K562 (cell line): ENCODE data around the gene CLSTN2. TPM values are rescaled to one million over a fixed set of nuclear protein-coding genes. Genes with fewer than 3 reads are reported as not detected.

Experiments
- ATAC-seq: fragments of 200-7000 bp; cut with Tn5 transposase; 3 replicates; pipeline ENCODE4 v1.9.1; 2020; ENCODE audit warnings: moderate library complexity
- BruUV-seq: library from RNA; stranded (reverse); fragments of 400-500 nt; replicated peaks from 2 replicates; lab custom pipeline; 2021; lab: Mats Ljungman, UMichigan
- CTCF ChIA-PET: fragments of 300-600 bp; formaldehyde crosslinking; extraction: SDS; loops from one replicate; lab custom pipeline; 2021; ENCODE audit warnings: low intra/inter-chr PET ratio; lab: Yijun Ruan, JAX
- POLR2A ChIA-PET: fragments of 300-600, 350-650 bp; sonication (Branson Sonifier 250); formaldehyde crosslinking; extraction: SDS; loops from one replicate; lab custom pipeline; 2021; ENCODE audit warnings: antibody characterized with exemption, inconsistent platforms; lab: Yijun Ruan, JAX
- DNase-seq, 4 experiments: peaks; one replicate each; pipeline versions ENCODE4 v3.0.0 to v3.0.0-alpha.2; 2011 to 2018; ENCODE audit warnings: low spot score in 3 of 4, mixed read lengths in 3 of 4; ENCODE audit errors: extremely low read depth in 1 of 4
- FAIRE-seq: peaks from 2 replicates; lab custom pipeline; 2011; peaks lifted over from hg19 to GRCh38; lab: Jason Lieb, UNC
- H2AFZ ChIP-seq: 2 replicates; pipeline ENCODE4 v1.6.0; 2011; ENCODE audit warnings: low read depth, low read length, control low read depth, inconsistent platforms
- H3K27ac ChIP-seq: fragments of 200-600 bp; 3 replicates; pipeline ENCODE4 v1.8.0; 2011; ENCODE audit warnings: low read depth, mild to moderate bottlenecking, control low read depth, inconsistent platforms, low read length, moderate library complexity, mixed read lengths; ENCODE audit errors: extremely low read depth
- H3K27me3 ChIP-seq, 2 experiments: fragments of 300-600 bp in 1 of 2; 2 replicates in 1 of 2; 3 replicates in 1 of 2; pipeline versions ENCODE4 v1.6.0 to v1.8.0; 2011; ENCODE audit warnings: inconsistent platforms in 2 of 2, low read length in 2 of 2, mild to moderate bottlenecking in 1 of 2, mixed read lengths in 1 of 2, moderate library complexity in 1 of 2; ENCODE audit not compliant: control insufficient read depth in 2 of 2, insufficient read depth in 2 of 2
- H3K36me3 ChIP-seq: fragments of 300-600 bp; 3 replicates; pipeline ENCODE4 v1.8.0; 2011; ENCODE audit warnings: mild to moderate bottlenecking, low read length, inconsistent platforms; ENCODE audit not compliant: control insufficient read depth, insufficient read depth
- H3K4me1 ChIP-seq, 2 experiments: fragments of 200-600 bp in 1 of 2; replicated peaks in 1 of 2; 2 replicates in 1 of 2; 3 replicates in 1 of 2; pipeline versions ENCODE4 v1.5.1 to v1.8.0; 2011; ENCODE audit warnings: inconsistent platforms in 2 of 2, low read length in 2 of 2, mild to moderate bottlenecking in 1 of 2, mixed read lengths in 1 of 2, moderate library complexity in 1 of 2; ENCODE audit not compliant: control insufficient read depth in 2 of 2, insufficient read depth in 2 of 2
- H3K4me2 ChIP-seq: 2 replicates; pipeline ENCODE4 v1.6.1; 2011; ENCODE audit warnings: low read length, control low read depth, inconsistent platforms, mixed read lengths; ENCODE audit not compliant: insufficient read depth
- H3K4me3 ChIP-seq: fragments of 200-600 bp; sonication (generic), shearing (Covaris generic); 2 replicates; pipeline ENCODE4 v1.5.1; 2016; ENCODE audit warnings: control low read depth, inconsistent platforms
- H3K79me2 ChIP-seq: fragments of 200-600 bp; 3 replicates; pipeline ENCODE4 v1.8.0; 2011; ENCODE audit warnings: low read length, inconsistent platforms; ENCODE audit not compliant: control insufficient read depth, insufficient read depth
- H3K9ac ChIP-seq, 2 experiments: 2 replicates each; pipeline versions ENCODE4 v1.6.0 to v1.6.1; 2011; ENCODE audit warnings: low read depth in 2 of 2, low read length in 2 of 2, control low read depth in 1 of 2, inconsistent platforms in 1 of 2, mild to moderate bottlenecking in 1 of 2, mixed read lengths in 1 of 2; ENCODE audit not compliant: insufficient read depth in 1 of 2
- H3K9me1 ChIP-seq: one replicate; pipeline ENCODE4 v1.6.0; 2011; ENCODE audit warnings: inconsistent platforms, mild to moderate bottlenecking, low read length, moderate library complexity; ENCODE audit not compliant: control insufficient read depth, insufficient read depth
- H3K9me3 ChIP-seq: replicated peaks from 2 replicates; pipeline ENCODE4 v1.5.1; 2011; ENCODE audit warnings: low read depth, low read length, inconsistent platforms; ENCODE audit not compliant: control insufficient read depth, insufficient read depth
- H4K20me1 ChIP-seq: replicated peaks from 2 replicates; pipeline ENCODE4 v1.6.1; 2011; ENCODE audit warnings: low read length, inconsistent platforms, mixed read lengths; ENCODE audit not compliant: control insufficient read depth, insufficient read depth
- BCOR ChIP-seq: fragments of 450-650 bp; IDR thresholded peaks from 2 replicates; pipeline ENCODE4 v1.6.1; 2016
- CAMTA2 ChIP-seq: fragments of 250-450 bp; sonication (Bioruptor Pico); conservative IDR thresholded peaks from 2 replicates; pipeline ENCODE4 v1.5.1; 2022
- ELF4 ChIP-seq: fragments of 450-650 bp; formaldehyde crosslinking; IDR thresholded peaks from 2 replicates; pipeline ENCODE4 v1.4.0; 2022; ENCODE audit warnings: missing genetic modification characterization
- KHSRP ChIP-seq: fragments of 450-650 bp; IDR thresholded peaks from 2 replicates; pipeline ENCODE4 v1.6.1; 2017
- MBD1 ChIP-seq: fragments of 250-450 bp; sonication (Bioruptor Pico); IDR thresholded peaks from 2 replicates; pipeline ENCODE4 v1.8.0; 2022; ENCODE audit warnings: inconsistent platforms
- MCM2 ChIP-seq: fragments of 450-650 bp; IDR thresholded peaks from 2 replicates; pipeline ENCODE4 v1.6.1; 2017; ENCODE audit warnings: low read depth, mild to moderate bottlenecking
- NKRF ChIP-seq: fragments of 450-650 bp; IDR thresholded peaks from 2 replicates; pipeline ENCODE4 v1.6.1; 2016; ENCODE audit warnings: borderline replicate concordance
- POLR2G ChIP-seq: fragments of 200-400 bp; formaldehyde crosslinking; IDR thresholded peaks from 2 replicates; pipeline ENCODE4 v1.6.1; 2017; ENCODE audit warnings: low read depth, mild to moderate bottlenecking, antibody characterized with exemption, low read length, moderate library complexity
- RBM25 ChIP-seq: fragments of 200-400 bp; formaldehyde crosslinking; IDR thresholded peaks from 2 replicates; pipeline ENCODE4 v1.6.1; 2018; ENCODE audit warnings: low read length, low read depth, moderate library complexity; ENCODE audit not compliant: severe bottlenecking
- ZNF445 ChIP-seq: fragments of 250-450 bp; sonication (Bioruptor Pico); IDR thresholded peaks from 2 replicates; pipeline ENCODE4 v1.4.0; 2020; ENCODE audit warnings: low read depth, mild to moderate bottlenecking, moderate library complexity
- WGBS: fragments of 100-300 bp; shearing (Covaris generic); methylation state at CpG from one replicate; pipeline ENCODE4 v1.1.6; 2016; ENCODE audit warnings: low coverage, mixed read lengths; ENCODE audit not compliant: insufficient coverage; ENCODE audit errors: missing lambda C conversion rate; 5-methylcytosine and 5-hydroxymethylcytosine counted together
- in situ Hi-C: fragments of 300-500 bp; cut with MboI; formaldehyde crosslinking; loops from 4 replicates; pipeline ENCODE4 v1.15.0; 2018; ENCODE audit warnings: inconsistent platforms, mixed read lengths
- intact Hi-C: fragments of 100-400 bp; cut with micrococcal nuclease; formaldehyde crosslinking; loops from 2 replicates; pipeline ENCODE4 v1.14.2; 2022
- polyA plus RNA-seq, 8 experiments: library from polyadenylated mRNA; depleted of rRNA in 4 of 8; stranded (reverse) in 5 of 8; unstranded in 3 of 8; fragments of >200 nt; fragmentation: Nextera tagmentation in 2 of 8; fragmentation: Illumina TruSeq in 1 of 8; extraction: Ambion mirVana in 2 of 8; extraction: Trizol in 1 of 8; gene quantifications; 2 replicates each; pipeline versions ENCODE4 v1.2.1 to v1.2.3, GENCODE V29; 2011 to 2014; ENCODE audit warnings: inconsistent platforms in 1 of 8, missing spikeins in 1 of 8
- total RNA-seq, 7 experiments: library from RNA; depleted of rRNA in 6 of 7; stranded (reverse); fragments of >200 nt in 6 of 7; fragmentation: Illumina TruSeq in 2 of 7; extraction: Trizol in 2 of 7; gene quantifications; 2 replicates each; pipeline versions ENCODE4 v1.2.1 to v1.2.3, GENCODE V29; 2011 to 2021; ENCODE audit warnings: low replicate concordance in 1 of 7

The CLSTN2 gene
- total and polyA plus RNA-seq, 9 of the 15 experiments (the other 6 are each of a cell fraction or from before 2014, with no cell fraction given): 0.02 to 0.04 (median 0.04) TPM; not detected in 6

- no peak for TF ChIP-seq NKRF
- no peak for TF ChIP-seq ELF4 (CRISPR knock-in tag)
- no peak for TF ChIP-seq MCM2
- TF ChIP-seq ZNF445 (CRISPR knock-in tag): no peak
- no peak for TF ChIP-seq MBD1 (CRISPR knock-in tag)
- TF ChIP-seq BCOR: no peak
- no peak for TF ChIP-seq CAMTA2
- no peak for TF ChIP-seq KHSRP
These were observed 361.9 kb downstream of the CLSTN2 start (continued) for GRCh38 chr3:140296796-140297352.

GRCh38 chr3:140298043-140298442 lies 363.1 kb downstream of the CLSTN2 start:
- POLR2A ChIA-PET: no interaction called here
- H2AFZ ChIP-seq: no peak overlapping the region
- no peak overlapping the region for H3K9ac ChIP-seq
- no peaks in the 10 kb centered on the region for H3K4me1 ChIP-seq
- peak; percentile 92 for TF ChIP-seq RBM25
- TF ChIP-seq POLR2G: no peak
- H3K27ac ChIP-seq: no peak overlapping the region
- ATAC-seq (no peak), DNase-seq (no peak), FAIRE-seq (no peak)
- H3K4me3 ChIP-seq: no peak overlapping the region
- H3K9me1 ChIP-seq: no peaks in the 10 kb centered on the region
- no peaks in the 10 kb centered on the region for H3K27me3 ChIP-seq
- no peaks in the 10 kb centered on the region for H3K79me2 ChIP-seq
- no peaks in the 10 kb centered on the region for H4K20me1 ChIP-seq
- H3K9me3 ChIP-seq: no peaks in the 10 kb centered on the region
- no peak overlapping the region for H3K4me2 ChIP-seq
- no peaks in the 10 kb centered on the region for H3K36me3 ChIP-seq
- intact Hi-C loops: no loop called here
- in situ Hi-C loops: no loop called here
- CTCF ChIA-PET: no interaction called here
- BruUV-seq: no TSS peak
- WGBS: 6% methylated on average over 1 of the region's 1 CpG
